ENCODE results near the gene BTBD9. TPM values are rescaled to one million over a fixed set of nuclear protein-coding genes. Genes with fewer than 3 reads are reported as not detected.

Gene BTBD9
- total RNA-seq, 6 experiments from 2014 or later = 11.0 to 12.7 (median 12.5) TPM

DNA sequence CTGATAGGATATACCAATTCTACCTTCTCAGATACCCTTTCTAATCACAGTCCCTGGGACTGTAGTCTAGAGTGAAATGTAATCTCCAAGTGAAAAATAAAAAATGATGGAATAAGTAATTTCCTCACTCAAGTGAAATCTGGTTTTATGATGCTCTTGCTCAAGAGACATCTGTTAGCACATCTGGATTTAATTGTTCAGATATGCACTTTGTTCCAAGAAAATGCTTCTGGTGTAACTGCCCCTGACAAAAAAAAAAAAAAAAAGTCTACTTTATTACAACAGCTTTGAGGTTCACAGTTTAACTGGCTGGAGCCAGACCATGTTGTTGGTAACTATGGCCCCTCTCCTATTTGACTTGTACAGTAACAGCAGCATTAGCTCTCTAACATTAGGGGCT lies 251.8 kb downstream of the BTBD9 start:
- Mint-ChIP-seq H3K9me3 (no peaks in the 10 kb centered on the region), H3K27ac (peak overlapping the region; percentile 58), H3K4me3 (no peak overlapping the region), H3K36me3 (ENCODE audit: low read depth) (no peaks in the 10 kb centered on the region), H3K4me1 (ENCODE audit: low read depth) (peaks cover 44% of the 10 kb centered on the region), H3K27me3 (ENCODE audit: insufficient read depth) (no peaks in the 10 kb centered on the region)
- no peak for TF ChIP-seq CTCF (IDR thresholded peaks at IDR 0.05)
- DNase-seq = peak; percentile 54

DNA sequence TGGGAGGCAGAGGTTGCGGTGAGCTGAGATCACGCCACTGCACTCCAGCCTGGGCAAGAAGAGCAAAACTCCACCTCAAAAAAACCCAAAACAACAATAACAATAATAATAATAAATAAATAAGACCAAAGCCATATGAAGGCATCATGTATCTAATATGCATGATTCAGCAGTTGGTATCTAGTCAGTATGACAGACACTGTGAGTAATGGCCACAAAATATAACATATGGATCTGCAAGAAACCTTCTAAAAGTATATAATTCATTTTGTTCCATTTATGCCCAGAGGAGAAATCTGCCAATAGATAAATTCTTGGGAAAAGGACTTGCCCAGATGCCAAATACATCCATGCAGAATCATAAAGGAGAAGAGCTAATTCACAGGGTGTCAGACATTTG lies 252.3 kb downstream of the BTBD9 start:
- Mint-ChIP-seq H3K36me3 (ENCODE audit: low read depth) (no peaks in the 10 kb centered on the region), H3K4me1 (ENCODE audit: low read depth) (peaks cover 41% of the 10 kb centered on the region), H3K27me3 (ENCODE audit: insufficient read depth) (no peaks in the 10 kb centered on the region), H3K4me3 (no peak overlapping the region), H3K9me3 (no peaks in the 10 kb centered on the region), H3K27ac (0 out of 2 replicates have a peak overlapping the region, but pooled peaks have one; percentile 42)
- DNase-seq = no peak
- no peak for TF ChIP-seq CTCF (IDR thresholded peaks at IDR 0.05)

- Mint-ChIP-seq H3K36me3 (ENCODE audit: low read depth) (no peaks in the 10 kb centered on the region), H3K4me3 (peak overlapping the region; percentile 24; the same call in 1 of the 2 replicates), H3K27ac (peak overlapping the region; percentile 85), H3K9me3 (no peaks in the 10 kb centered on the region), H3K4me1 (ENCODE audit: low read depth) (peaks cover 46% of the 10 kb centered on the region), H3K27me3 (ENCODE audit: insufficient read depth) (no peaks in the 10 kb centered on the region; the same call in 1 of the 2 replicates)
- TF ChIP-seq CTCF (IDR thresholded peaks at IDR 0.05) = no peak
- peak; percentile 77 for DNase-seq
Observed at GRCh38 chr6:38378801-38379200, 260.9 kb downstream of the BTBD9 start.

DNA sequence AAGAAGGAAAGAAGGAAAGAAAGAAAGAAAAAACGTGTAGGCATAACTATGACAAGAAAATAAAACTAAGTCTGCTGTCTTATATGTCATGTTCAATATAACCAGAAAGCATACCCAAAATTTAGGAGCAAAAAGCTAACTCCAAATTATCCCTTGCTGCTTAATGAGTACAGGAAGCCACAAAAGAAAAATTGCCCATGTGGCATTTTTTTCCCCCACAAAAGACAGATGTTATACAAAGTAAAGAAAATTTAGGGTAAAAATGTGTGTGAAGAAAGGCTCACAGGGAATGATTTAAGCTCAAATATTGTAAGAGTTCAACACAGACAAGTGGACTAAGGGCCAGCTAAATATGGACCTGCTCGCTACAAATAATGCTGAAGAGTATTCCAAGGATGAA lies 263.8 kb downstream of the BTBD9 start:
- no peaks in the 10 kb centered on the region for H3K36me3 Mint-ChIP-seq (ENCODE audit: low read depth)
- no peak for TF ChIP-seq CTCF (IDR thresholded peaks at IDR 0.05)
- H3K9me3 Mint-ChIP-seq = no peaks in the 10 kb centered on the region
- no peaks in the 10 kb centered on the region; the same call in 1 of the 2 replicates for H3K27me3 Mint-ChIP-seq (ENCODE audit: insufficient read depth)
- H3K4me3 Mint-ChIP-seq = no peak overlapping the region
- peaks cover 73% of the 10 kb centered on the region for H3K4me1 Mint-ChIP-seq (ENCODE audit: low read depth)
- DNase-seq = no peak
- H3K27ac Mint-ChIP-seq = no peak overlapping the region

DNA sequence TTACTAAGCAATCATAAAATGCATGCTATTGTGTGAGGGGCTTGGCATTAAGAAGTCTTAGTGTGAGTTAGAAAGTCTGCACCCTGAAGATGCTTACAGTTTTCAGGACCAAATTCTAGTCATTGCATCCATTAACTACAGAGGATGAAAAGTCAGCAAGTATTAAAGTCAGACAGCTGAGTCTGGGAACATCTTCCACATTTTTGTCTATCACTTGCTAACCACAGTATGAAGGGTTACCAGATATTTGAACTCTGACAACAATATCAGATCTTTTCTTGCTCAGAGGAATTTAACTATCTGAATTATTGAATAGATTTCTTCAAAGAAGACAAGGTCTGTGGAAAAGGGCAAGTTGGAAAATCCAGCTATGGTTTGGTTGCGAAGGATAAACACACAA lies 264.4 kb downstream of the BTBD9 start:
- no peak overlapping the region for H3K4me3 Mint-ChIP-seq
- no peaks in the 10 kb centered on the region for H3K9me3 Mint-ChIP-seq
- no peak overlapping the region for H3K27ac Mint-ChIP-seq
- no peaks in the 10 kb centered on the region for H3K36me3 Mint-ChIP-seq (ENCODE audit: low read depth)
- no peak for TF ChIP-seq CTCF (IDR thresholded peaks at IDR 0.05)
- peaks cover 73% of the 10 kb centered on the region for H3K4me1 Mint-ChIP-seq (ENCODE audit: low read depth)
- peak; percentile 20 for DNase-seq
- H3K27me3 Mint-ChIP-seq (ENCODE audit: insufficient read depth) = no peaks in the 10 kb centered on the region; the same call in 1 of the 2 replicates

DNA sequence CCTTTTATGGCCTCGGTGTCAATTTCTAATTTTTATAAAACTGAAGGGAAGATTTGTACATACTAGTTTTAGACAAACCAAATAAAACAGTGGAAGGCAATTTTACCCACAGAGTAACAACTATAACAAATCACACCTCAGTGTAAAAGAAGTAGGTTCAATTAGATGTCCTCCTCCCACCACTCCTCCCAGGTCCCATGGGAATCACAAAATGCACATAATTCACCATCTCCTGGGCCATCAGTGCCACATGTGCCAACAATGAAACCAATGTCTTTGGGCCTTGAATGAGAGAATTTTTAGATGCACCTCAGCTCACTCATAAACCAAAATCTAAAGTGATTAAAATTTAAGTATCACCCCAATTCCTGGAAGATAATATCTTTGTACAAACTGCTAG lies 267.8 kb downstream of the BTBD9 start:
- peaks cover 56% of the 10 kb centered on the region for H3K4me1 Mint-ChIP-seq (ENCODE audit: low read depth)

More for the DNA sequence above, 267.8 kb downstream of the BTBD9 start:
- Mint-ChIP-seq H3K36me3 (ENCODE audit: low read depth) (0 out of 2 replicates have a peak, but pooled peaks cover 5% of the 10 kb centered on the region), H3K27me3 (ENCODE audit: insufficient read depth) (no peaks in the 10 kb centered on the region; the same call in none of the 2 replicates), H3K27ac (no peak overlapping the region), H3K4me3 (no peak overlapping the region), H3K9me3 (no peaks in the 10 kb centered on the region)
- TF ChIP-seq CTCF (IDR thresholded peaks at IDR 0.05) = no peak
- DNase-seq = no peak
